GM18868 (cell line): ENCODE results near the gene SLC2A4RG.

ENCODE experiments used
- ATAC-seq: cut with Tn5 transposase; IDR thresholded peaks from one replicate; pipeline ENCODE4 v1.9.1; 2021; ENCODE audit warnings: mild to moderate bottlenecking, moderate library complexity; ENCODE audit not compliant: unreplicated experiment

SLC2A4RG gene

DNA sequence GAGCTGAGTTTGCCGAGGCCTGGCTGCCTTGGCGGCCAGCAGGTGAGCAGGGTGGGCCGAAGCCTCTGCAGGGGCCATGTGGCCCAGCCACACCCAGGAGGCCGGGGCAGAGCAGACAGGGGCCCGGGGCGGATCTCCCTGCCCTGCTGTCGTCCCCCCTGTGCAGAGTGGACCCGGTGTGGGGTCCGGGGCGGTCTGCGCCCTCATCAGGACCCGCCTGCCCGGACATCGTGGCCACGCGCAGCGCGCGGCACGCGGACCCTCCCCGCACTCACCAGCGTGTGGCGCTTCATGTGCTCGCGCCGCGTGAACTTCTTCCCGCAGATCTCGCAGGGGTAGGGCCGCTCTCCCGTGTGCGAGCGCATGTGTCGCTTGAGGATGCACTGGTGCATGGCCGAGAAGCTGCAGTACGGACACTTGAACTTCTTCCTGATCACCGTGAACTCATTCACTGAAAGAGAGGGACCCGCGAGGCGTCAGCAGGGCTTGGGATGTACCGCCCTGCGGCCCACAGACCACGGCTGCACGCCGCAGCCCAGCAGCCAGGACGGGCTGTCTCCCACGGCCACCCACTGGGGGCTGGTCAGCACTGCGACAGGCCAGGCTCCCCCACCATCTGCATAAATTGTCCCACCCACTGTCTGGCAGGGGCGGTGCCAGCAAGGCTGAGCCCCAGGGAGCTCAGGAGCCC lies 13.0 kb downstream of the SLC2A4RG start:
- ATAC-seq: no peak

DNA sequence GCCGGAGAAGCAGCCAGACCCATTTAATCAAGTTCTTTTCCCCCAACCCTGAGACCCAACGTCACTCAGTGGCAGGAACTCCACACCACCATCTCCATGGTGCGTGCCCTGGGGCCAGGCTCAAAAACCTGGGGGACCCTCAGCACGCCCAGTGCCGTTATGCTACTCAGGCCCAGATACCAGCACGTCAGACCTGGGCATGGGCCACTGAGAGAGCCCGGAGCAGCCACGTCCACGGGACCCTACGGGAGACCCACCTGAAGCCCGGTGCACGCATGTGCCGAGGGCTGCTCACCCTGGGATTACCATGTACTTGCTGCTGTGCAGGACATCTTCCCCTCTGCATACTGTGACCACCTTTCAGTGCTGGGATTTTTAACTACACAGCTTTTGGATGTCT lies 13.8 kb downstream of the SLC2A4RG start:
- ATAC-seq: no peak

DNA sequence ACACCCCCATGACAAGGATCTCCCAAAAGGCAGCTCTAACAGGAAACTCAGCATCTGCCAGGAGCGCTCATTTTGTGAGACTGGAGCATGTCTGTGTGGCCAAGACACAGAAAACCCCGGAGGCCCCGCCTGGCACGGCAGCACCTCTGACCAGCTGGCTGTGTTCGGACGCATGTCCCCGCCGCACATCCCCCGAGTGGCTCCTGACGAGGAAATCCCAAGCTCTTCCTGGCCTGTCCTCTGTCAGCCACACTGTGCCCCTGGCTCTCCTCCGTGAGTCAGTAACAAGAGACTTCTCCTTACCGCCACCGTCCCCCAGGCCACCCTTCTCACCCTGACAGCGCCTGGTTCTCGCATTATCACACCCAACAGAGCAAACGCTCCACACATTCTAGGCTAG lies 14.4 kb downstream of the SLC2A4RG start:
- no peak for ATAC-seq

DNA sequence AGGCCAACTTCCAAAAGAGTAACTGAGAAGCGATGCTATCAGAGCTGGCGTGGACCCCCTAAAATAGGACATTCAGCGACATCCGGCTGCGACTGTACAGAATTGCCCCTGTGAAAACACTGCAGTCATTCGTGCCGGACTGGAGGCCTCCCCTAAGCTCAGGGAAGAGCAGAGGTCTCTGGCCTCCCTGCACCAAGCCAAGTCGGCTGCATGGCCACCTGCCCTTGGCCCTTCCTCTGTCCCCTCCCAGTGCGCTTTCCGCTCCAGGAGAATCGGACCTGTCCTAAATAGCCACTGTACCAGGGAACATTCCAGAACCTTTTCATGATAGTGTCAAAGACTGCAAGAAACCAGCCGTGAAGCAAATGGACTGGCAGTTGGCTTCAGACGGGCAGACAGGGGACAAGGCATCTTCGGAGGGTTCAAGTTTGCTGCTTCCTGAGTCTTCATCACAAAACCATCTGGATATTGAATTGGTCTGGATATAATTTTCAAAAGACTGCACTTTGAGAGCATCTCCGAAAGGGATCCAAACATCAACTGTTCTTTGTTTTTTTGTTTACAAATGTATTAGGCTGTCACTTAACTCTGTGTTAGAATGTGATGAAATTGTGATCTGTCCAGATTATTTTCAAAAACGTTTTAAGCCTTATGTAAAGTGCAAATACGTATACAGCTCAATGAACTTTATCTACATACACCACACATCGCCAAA lies 16.5 kb downstream of the SLC2A4RG start:
- no peak for ATAC-seq

DNA sequence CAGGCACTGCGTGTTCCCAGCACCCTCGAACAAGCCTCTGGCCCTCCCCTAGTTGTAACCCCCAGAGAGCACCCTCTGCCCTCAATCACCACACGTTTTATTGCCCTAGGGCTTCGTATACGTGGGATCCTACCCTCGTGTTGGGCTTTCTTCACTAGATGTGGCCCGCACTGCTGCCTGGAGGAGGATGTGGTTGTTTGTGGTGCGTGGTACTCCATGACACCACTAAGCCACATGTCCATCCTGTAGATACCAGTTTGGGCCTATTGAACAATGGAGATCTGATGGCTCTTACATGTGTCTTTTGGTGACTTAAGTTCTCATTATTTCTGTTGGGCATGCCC lies 17.0 kb downstream of the SLC2A4RG start:
- ATAC-seq: no peak

DNA sequence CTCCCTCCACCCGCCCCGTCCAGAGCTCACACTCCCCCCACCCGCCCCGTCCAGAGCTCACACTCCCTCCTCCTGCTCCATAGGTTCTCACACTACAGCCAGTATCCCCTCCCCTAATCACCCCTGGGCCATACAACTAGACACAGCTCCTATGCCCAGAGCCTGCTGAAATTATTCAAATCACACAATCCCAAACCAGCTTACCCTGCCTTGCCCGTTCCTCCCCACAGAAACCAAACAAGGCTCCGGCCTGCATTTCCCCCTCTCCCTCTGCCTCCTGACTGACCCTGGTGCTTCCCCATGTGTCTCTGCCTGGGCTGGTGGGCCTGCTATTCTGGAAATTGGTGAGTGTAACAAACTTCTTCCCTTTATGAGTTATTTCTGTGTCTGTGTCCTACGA lies 18.6 kb downstream of the SLC2A4RG start:
- ATAC-seq: no peak

DNA sequence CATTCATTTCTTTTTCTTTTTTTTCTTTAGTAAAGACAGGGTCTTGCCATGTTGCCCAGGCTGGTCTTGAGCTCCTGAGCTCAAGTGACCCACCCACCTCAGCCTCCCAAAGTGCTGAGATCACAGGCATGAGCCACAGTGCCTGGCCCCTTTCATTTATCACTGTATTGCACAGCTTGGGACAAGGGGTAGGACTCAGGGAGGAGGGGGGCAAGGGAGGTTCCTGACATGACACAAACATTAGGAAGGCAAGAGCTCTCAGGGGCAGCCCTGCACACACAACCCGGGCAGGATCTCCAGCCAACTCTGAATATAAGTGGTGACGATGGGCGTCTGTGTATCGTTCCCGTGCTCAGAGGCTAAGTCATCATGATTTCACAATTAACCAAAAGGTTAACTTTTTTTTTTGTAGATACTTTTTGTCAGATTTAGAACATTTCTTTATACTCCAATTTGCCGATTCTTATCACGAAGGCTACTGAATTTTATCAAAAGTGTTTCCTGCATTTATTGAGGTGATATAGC lies 19.9 kb downstream of the SLC2A4RG start:
- ATAC-seq: no peak

DNA sequence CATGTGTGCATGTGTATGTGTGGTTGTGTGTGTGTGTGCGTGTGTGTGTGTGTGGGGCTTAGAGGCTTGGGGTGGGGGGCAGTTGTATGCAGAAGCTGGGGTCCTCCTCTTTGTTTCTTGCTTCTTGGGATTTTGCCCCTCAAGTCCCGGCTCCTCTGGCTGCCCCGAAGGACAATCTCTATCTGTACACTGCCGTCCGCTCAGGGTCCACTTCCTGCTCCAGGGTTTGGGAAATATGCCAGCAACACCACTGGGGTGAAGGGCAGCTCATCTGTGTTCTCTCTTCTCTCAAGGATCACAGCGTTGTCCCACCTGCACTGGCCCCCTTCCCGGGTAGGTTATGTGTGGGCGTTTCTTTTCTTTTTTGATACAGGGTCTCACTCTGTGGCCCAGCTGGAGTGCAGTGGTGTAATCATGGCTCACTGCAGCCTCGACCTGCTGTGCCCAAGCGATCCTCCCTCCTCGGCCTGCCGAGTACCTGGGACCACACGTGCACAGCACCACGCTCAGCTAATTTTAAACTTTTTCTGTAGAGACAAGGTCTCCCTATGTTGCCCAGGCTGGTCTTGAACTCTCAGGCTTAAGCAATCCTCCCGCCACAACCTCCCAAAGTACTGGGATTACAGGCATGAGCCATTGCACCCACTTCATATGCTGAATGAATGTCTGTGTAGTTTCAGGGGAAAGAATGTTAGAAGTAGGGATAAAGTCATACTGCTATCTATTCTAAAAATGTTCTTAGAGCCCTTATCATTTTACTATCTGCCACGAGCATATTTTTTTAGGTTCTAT lies 25.7 kb downstream of the SLC2A4RG start:
- no peak for ATAC-seq

DNA sequence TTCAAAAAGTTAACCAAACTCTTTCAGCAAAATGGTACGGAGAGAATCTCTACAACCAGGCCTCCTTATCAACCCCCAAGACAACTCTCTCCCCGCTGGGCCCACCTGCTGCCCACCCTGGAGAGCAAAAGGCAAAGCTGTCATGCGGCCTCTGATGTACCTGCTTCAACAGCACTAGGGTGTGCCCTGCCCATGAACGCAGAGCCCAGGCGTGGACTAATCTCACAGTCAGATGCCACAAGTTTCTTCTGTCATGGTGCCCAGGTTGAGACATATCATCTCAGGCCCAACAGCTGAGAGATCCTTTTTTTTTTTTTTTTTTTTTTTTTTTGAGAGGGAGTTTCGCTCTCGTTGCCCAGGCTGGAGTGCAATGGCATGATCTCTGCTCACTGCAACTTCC lies 26.3 kb downstream of the SLC2A4RG start:
- ATAC-seq: no peak

DNA sequence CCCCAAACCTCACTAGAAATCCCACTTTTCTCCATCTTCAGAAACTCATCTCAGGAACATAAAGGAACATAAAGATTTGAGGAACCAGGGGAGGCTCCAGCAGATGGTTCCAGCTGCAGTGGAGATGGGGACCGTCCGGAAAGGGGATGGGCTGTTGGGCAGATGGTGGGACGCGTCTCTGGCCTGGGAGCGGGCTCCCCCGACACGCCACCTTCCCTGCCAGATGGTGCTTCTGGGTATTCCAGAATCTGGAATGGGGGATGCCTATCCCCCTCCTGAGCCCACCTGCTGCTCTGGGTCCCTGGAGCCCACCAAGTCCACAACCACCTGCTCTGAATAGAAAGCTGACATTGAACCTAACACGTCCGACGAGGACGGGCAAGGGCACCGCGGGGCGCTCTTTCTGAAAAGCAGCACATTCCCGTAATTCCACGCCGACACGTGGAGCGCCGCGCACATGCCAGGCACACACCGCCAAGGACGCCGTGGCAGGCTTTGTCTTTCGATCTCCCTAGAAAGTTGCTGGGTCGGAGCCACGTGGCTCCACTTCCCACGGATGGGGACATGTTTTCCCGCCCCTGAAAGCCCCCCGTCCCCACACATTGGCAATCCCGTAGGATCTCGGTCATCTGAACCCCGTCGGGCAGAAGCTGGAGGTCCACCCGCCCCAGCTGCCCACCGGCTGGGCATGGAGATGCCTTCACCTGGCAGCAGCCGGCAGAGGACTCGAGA lies 27.3 kb downstream of the SLC2A4RG start:
- no peak for ATAC-seq

DNA sequence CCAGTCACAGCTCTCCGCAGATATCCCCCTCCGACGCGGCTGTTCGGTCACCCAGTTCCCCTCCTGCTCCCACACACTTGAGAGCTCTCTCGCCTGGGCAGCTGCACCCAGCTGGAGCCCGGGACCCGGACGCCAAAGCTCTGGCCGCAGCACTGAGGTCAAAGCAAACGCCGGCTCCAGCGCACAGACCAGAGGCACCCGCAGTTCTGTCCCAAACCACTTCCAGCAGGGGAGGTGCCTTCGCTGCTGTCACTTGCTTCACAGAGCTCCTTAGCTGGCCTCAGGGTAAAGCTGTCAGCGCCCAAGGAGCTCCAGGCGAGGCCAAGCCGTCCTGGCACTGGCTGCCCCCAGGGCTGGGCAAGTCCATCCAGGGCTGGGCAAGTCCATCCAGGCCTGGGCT lies 27.9 kb downstream of the SLC2A4RG start:
- no peak for ATAC-seq

DNA sequence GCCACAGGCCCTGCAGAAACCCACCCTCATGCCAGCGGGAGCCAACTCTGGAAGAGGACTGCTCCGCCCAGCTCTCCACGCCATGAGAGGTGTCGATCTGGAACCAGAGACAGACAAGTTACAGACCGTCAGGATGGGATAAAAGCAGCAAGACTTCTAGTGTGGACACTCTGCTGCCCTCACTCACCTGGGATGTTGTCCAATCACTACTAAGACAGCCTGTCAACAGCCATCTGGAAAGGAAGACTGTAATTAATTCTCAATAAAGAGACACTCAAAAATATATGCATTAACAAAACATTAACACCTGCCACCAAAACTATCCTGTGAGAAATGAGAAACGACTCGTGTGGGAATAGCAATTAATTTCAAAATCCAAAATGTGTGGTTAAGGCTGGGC lies 28.3 kb downstream of the SLC2A4RG start:
- no peak for ATAC-seq

DNA sequence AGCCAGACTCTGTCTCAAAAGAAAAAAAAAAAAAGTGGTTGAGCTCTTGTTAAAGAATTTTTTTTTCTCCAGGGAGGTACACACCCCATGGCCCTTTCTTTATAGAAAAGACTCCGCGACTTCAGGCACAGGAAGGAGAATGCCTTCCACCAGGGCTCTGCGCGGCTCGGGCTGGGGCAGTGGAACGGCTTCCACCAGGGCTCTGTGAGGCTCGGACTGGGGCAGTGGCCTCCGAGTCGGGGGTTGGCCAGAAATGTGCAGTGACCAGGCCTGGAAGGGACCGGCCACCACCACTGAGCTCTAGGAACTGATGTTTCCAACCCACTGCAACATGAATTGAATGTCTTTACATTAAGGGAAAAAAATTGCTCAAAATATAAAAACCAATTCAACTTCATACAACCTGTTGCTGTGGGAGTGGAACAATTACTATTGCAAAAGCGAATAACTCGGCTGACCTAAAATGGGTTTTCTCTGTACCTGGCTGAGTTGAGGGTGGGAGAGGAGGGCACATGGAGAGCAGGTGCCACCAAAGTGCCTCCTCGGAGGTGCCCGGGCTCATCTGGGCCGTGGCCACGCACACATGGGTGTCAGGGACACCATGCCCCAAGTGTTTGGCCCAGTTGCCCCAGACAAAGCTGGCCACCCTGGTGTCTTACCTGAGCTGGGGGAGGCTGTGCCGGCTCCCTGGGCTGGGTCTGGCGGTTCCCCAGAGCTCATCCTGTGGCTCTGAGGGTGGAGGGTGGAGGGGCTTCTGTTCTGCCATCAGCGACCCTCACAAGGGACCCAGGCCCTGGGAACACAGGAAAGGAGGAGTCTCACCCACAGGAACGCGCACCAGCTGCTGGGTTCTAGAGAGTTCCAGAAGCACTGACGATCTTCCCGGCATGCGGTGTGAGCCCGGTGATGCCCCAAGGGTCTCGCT lies 29.3 kb downstream of the SLC2A4RG start:
- ATAC-seq: no peak

DNA sequence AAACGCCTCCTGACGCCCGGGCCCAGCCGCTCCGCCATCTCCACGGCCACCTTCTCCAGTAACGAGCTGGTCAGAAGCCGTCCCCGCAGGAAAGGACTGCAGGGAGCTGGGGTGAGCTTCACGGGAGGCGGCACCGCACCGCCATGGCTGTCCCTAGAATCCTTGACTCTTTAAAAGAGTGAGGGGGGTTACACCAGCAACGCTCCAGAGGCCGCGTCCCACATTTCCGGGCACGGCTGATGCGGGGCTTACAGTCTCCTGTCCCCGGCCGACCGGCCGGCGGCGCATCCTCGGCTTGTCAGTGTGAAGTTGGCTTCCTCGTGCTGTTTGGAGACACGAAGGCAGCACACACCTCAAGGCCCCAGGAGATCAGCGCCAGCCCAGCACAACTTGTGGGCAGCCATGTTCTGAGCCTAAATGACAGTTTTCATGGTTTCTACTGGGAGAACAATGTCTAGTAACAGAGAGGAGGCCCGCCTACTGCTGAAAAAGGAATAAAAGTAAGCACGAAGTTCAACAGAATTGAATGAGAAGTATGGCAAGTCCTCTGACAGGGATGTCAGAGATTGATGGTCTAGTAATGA lies 30.4 kb downstream of the SLC2A4RG start:
- no peak for ATAC-seq

DNA sequence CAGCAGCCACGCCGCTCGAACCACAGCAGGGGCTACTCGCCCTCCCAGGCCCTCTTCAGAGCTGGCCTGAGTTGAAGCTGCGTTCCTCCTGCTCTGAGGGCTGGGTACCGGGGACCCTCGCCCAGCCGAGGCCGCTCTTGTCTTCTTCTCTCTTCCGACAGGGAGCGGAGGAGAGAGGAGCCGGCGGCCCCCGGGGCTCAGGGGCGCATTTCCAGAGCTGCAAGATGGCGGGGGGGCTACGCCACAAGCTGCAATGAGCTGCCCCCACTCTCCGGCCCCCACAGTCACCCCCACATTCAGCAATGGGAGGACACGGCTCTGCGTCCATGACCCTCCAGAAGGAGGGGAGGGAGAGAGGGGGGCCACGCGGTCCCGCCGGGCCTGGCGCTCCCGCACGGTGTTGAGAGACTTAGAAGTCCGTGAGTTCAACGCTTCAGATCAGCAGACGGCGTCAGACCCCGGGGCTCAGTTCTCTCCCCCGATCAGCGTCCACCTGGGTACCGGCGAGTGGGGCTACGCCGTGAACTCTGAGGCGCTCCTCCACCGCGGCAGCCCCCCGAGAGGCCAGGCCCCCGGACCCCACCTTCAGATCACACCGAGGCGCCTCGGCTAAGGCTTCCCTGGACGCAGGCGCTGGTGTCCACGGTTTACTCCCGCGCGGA lies 31.6 kb downstream of the SLC2A4RG start:
- no peak for ATAC-seq

DNA sequence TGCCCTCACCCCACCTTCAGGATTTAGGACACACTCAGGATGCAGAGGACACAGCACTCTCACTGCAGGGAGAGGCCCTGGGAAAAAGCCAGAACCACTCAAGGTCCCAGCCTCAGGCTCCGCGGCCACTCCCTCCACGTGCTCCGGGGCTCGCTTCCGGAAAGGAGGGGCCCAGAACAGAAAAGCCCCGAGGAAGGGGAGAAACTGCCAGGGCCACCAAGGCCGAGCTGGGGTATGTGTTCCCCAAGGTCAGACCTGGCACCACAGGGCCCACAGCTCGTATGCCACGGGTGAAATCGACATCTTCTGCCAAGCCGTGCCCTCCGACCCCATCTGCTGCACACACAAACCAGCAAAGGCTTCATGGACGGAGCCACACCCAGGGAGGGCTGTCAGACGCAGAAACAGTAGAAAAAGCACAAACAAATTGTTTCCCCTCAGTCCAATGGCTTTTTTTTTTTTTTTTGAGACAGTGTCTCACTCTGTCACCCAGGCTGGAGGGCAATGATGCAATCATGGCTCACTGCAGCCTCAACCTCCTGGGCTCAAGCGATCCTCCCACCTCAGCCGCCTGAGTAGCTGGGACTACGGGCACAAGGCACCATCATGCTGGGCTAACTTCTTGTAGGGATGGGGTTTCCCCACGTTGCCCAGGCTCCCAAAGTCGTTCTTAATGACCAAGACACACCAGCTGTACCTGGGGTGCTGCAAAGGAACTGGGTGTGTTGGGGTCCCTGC lies 33.4 kb downstream of the SLC2A4RG start:
- no peak for ATAC-seq

DNA sequence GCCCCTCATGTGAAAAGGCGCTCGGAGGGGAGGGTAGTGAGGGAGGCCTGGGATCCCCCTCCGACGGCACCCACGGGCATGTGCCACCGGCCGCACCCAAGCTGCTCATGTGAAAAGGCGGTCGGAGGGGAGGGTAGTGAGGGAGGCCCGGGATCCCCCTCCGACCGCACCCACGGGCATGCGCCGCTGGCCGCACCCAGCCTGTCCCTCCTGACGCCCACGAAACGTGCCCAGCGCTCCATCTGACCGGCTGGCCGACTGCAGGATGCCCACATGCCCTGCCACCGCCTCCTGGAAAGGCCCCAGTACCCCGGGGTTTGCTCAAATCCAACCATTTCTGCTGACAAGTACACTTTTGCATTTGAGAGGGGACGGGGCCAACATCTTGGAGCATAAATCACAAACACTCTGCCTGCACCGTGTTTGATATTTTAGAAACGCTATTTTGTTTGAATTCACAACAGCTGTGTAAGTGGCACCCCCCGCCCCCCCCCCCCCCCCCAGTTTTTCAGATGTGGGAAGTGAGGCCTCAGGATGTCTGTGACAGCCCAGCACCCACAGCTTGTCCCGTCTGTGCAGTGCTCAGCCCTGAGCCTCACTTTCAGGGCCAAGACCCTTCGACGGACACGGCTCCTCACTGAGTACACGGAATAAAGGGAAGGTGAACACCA lies 34.1 kb downstream of the SLC2A4RG start:
- no peak for ATAC-seq

DNA sequence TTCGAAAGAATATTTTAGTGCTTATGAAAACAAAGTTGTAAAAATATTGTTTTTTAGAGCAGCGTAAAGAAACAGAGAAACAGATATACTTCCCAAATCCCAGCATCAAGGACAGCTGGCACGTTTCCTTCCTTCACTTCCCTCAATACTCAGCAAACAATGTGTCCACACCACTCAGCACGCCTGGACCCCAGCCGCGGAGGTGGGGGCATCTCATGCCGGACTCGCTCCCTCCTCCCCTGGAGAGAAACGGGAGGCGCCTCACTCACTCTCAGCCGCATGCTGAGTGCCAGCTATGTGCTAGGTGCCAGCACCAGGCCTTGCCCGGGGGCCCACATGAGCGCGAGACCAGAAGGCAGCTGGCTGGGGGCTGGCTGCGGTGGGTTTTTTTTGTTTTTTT lies 34.7 kb downstream of the SLC2A4RG start:
- no peak for ATAC-seq
